Left colon (tissue), 2 donors: Measurements from ENCODE around the gene FAM13A. TPM values are rescaled to one million over a fixed set of nuclear protein-coding genes. Genes with fewer than 3 reads are reported as not detected.

Experiments
- ATAC-seq: fragments of 200-7000 bp; cut with Tn5 transposase; one replicate; pipeline ENCODE4 v1.9.1; 2020; ENCODE audit warnings: mild to moderate bottlenecking, moderate library complexity
- DNase-seq, 2 donors: peaks; one replicate each; pipeline ENCODE4 v3.0.0-alpha.2; 2020
- intact Hi-C, 2 donors: fragments of 100-400 bp; cut with DNase I in 1 of 2; cut with micrococcal nuclease in 1 of 2; formaldehyde crosslinking; loops; one replicate each; pipeline versions ENCODE4 v1.11.2 to v1.14.0; 2022; cut with DNase I, micrococcal nuclease
- total RNA-seq, 2 donors: library from RNA; stranded (reverse); fragmentation: NEBNext Ultra II Directional; extraction: Animal tissue kit (Norgen Biotek cat#: 25700); gene quantifications; one replicate each; pipeline ENCODE4 v1.2.1, GENCODE V29; 2021
- donor health status: DM: no; HTN: no; CAD: no.
- donor health status: DM: yes; HTN: yes; CAD: no.

Gene FAM13A
- total RNA-seq, 2 donors from 2014 or later: 34.3 to 80.3 TPM

- intact Hi-C loops: no loop called here
- ATAC-seq (no peak), DNase-seq (no peak)
These were observed 304.2 kb downstream of the FAM13A start for GRCh38 chr4:88752754-88753153.

- ATAC-seq (no peak), DNase-seq (no peak)
- intact Hi-C loops: no loop called here
These were observed 304.9 kb downstream of the FAM13A start for GRCh38 chr4:88752076-88752463.

- no peak for DNase-seq
- no peak for ATAC-seq
- intact Hi-C loops: no loop called here
These were observed 305.5 kb downstream of the FAM13A start for GRCh38 chr4:88751258-88752075.

- ATAC-seq: no peak
- intact Hi-C loops: no loop called here
- DNase-seq: no peak
These were observed 306.6 kb downstream of the FAM13A start for GRCh38 chr4:88750369-88750768.

GRCh38 chr4:88747351-88747750 is 309.6 kb downstream of the FAM13A start:
- DNase-seq (no peak), ATAC-seq (no peak)
- intact Hi-C loops: no loop called here

GRCh38 chr4:88746206-88746605 is 310.8 kb downstream of the FAM13A start:
- no peak for DNase-seq
- intact Hi-C loops: no loop called here
- ATAC-seq: no peak

- ATAC-seq (no peak), DNase-seq (no peak)
- intact Hi-C loops: no loop called here
These were observed 311.3 kb downstream of the FAM13A start for GRCh38 chr4:88745581-88746163.

GRCh38 chr4:88745175-88745574 is 311.8 kb downstream of the FAM13A start:
- ATAC-seq (no peak), DNase-seq (no peak)
- intact Hi-C loops: no loop called here

GRCh38 chr4:88744609-88745008 is 312.4 kb downstream of the FAM13A start:
- DNase-seq: no peak
- no peak for ATAC-seq
- intact Hi-C loops: no loop called here

- intact Hi-C loops: no loop called here
- no peak for ATAC-seq
These were observed 313.3 kb downstream of the FAM13A start for GRCh38 chr4:88743696-88744095.

GRCh38 chr4:88742561-88742960 is 314.4 kb downstream of the FAM13A start:
- intact Hi-C loops: no loop called here
- DNase-seq (no peak), ATAC-seq (no peak)

More at GRCh38 chr4:88743696-88744095, 313.3 kb downstream of the FAM13A start:
- DNase-seq: no peak

GRCh38 chr4:88738180-88738579 is 318.8 kb downstream of the FAM13A start:
- intact Hi-C loops: no loop called here
- no peak for DNase-seq
- peak; percentile 6 for ATAC-seq

GRCh38 chr4:88737307-88737941 is 319.6 kb downstream of the FAM13A start:
- DNase-seq (peak; percentile 20 to 45), ATAC-seq (peak; percentile 73)
- intact Hi-C loops: no loop called here

- ATAC-seq: no peak
- intact Hi-C loops: no loop called here
These were observed 320.7 kb downstream of the FAM13A start for GRCh38 chr4:88736264-88736663.

GRCh38 chr4:88735564-88735963 is 321.4 kb downstream of the FAM13A start:
- no peak for ATAC-seq
- intact Hi-C loops: no loop called here

More at GRCh38 chr4:88736264-88736663, 320.7 kb downstream of the FAM13A start:
- no peak for DNase-seq

GRCh38 chr4:88734403-88734949 is 322.5 kb downstream of the FAM13A start:
- intact Hi-C loops: no loop called here
- ATAC-seq: no peak
- DNase-seq: no peak

More at GRCh38 chr4:88735564-88735963, 321.4 kb downstream of the FAM13A start:
- no peak for DNase-seq

- intact Hi-C loops: no loop called here
- DNase-seq: no peak
- no peak for ATAC-seq
These were observed 324.1 kb downstream of the FAM13A start for GRCh38 chr4:88732714-88733368.

- ATAC-seq (no peak), DNase-seq (no peak)
- intact Hi-C loops: no loop called here
These were observed 325.6 kb downstream of the FAM13A start for GRCh38 chr4:88731381-88731780.

GRCh38 chr4:88730811-88731210 is 326.2 kb downstream of the FAM13A start:
- intact Hi-C loops: no loop called here
- no peak for ATAC-seq

More at GRCh38 chr4:88730811-88731210, 326.2 kb downstream of the FAM13A start:
- DNase-seq: no peak
